Neural cell (in vitro differentiated cells): ENCODE measurements around the gene GAMT. TPM values are rescaled to one million over a fixed set of nuclear protein-coding genes. Genes with fewer than 3 reads are reported as not detected.

Experiments
- H2AFZ ChIP-seq: fragments of 200-600, 300-800 bp; sonication (generic), shearing (Covaris generic); 2 replicates; pipeline ENCODE4 v1.6.0; 2014; ENCODE audit warnings: low read depth, mild to moderate bottlenecking, antibody characterized with exemption, low read length, moderate library complexity
- H3F3A ChIP-seq: fragments of 200-600 bp; shearing (Covaris generic); 2 replicates; pipeline ENCODE4 v1.6.1; 2016; ENCODE audit warnings: mild to moderate bottlenecking, moderate library complexity, mixed read lengths, antibody characterized with exemption, low read length; ENCODE audit not compliant: insufficient read depth, poor library complexity, severe bottlenecking
- H3K27ac ChIP-seq: fragments of 200-600, 300-800 bp; sonication (generic), shearing (Covaris generic); 2 replicates; pipeline ENCODE4 v1.5.1; 2014; ENCODE audit warnings: mild to moderate bottlenecking, low read length, moderate library complexity
- H3K27me3 ChIP-seq: fragments of 300-800, 200-600 bp; sonication (generic), shearing (Covaris generic); 2 replicates; pipeline ENCODE4 v1.6.0; 2014; ENCODE audit warnings: mild to moderate bottlenecking, low read depth, low read length, moderate library complexity; ENCODE audit not compliant: insufficient read depth
- H3K36me3 ChIP-seq: fragments of 300-800, 200-600 bp; sonication (generic), shearing (Covaris generic); 2 replicates; pipeline ENCODE4 v1.5.1; 2014; ENCODE audit warnings: mild to moderate bottlenecking, antibody characterized with exemption, low read length, moderate library complexity; ENCODE audit not compliant: insufficient read depth
- H3K4me2 ChIP-seq: fragments of 300-800, 200-600 bp; sonication (generic), shearing (Covaris generic); 2 replicates; pipeline ENCODE4 v1.6.0; 2014; ENCODE audit warnings: mild to moderate bottlenecking, low read length
- H3K4me3 ChIP-seq: fragments of 300-800, 200-600 bp; sonication (generic), shearing (Covaris generic); 2 replicates; pipeline ENCODE4 v1.5.1; 2014; ENCODE audit warnings: mild to moderate bottlenecking, low read length, moderate library complexity
- H3K79me2 ChIP-seq: fragments of 200-600 bp; shearing (Covaris generic); replicated peaks from 2 replicates; pipeline ENCODE4 v1.6.0; 2014; ENCODE audit warnings: mild to moderate bottlenecking, low read length, moderate library complexity; ENCODE audit not compliant: insufficient read depth
- H3K9ac ChIP-seq: fragments of 300-800, 200-600 bp; sonication (generic), shearing (Covaris generic); 2 replicates; pipeline ENCODE4 v1.6.1; 2016; ENCODE audit warnings: mild to moderate bottlenecking, low read length, mixed read lengths
- H3K9me2 ChIP-seq: fragments of 200-600 bp; shearing (Covaris generic); 2 replicates; pipeline ENCODE4 v1.6.1; 2016; ENCODE audit warnings: mild to moderate bottlenecking, low read length, mixed read lengths; ENCODE audit not compliant: insufficient read depth
- H3K9me3 ChIP-seq: fragments of 200-600, 300-800 bp; sonication (generic), shearing (Covaris generic); 2 replicates; pipeline ENCODE4 v1.6.1; 2016; ENCODE audit warnings: mild to moderate bottlenecking, mixed run types, low read length, moderate library complexity, mixed read lengths
- H4K20me1 ChIP-seq: fragments of 200-600 bp; shearing (Covaris generic); 2 replicates; pipeline ENCODE4 v1.6.1; 2016; ENCODE audit warnings: mild to moderate bottlenecking, mixed run types; ENCODE audit not compliant: insufficient read depth
- EP300 ChIP-seq: fragments of 450-650 bp; conservative IDR thresholded peaks from 2 replicates; pipeline ENCODE4 v1.6.1; 2014; ENCODE audit warnings: antibody characterized with exemption, mild to moderate bottlenecking, moderate library complexity; ENCODE audit not compliant: poor library complexity, severe bottlenecking
- EZH2 ChIP-seq: fragments of 200-600, 300-800 bp; shearing (Covaris generic), sonication (generic); IDR thresholded peaks from 2 replicates; pipeline ENCODE4 v1.6.1; 2014; ENCODE audit warnings: antibody characterized with exemption, low read length, borderline replicate concordance, mild to moderate bottlenecking; ENCODE audit not compliant: insufficient read depth, poor library complexity, severe bottlenecking
- MXI1 ChIP-seq: fragments of 450-650 bp; conservative IDR thresholded peaks from 2 replicates; pipeline ENCODE4 v1.6.1; 2014; ENCODE audit warnings: antibody characterized with exemption, mild to moderate bottlenecking; ENCODE audit not compliant: poor library complexity, severe bottlenecking
- POLR2AphosphoS5 ChIP-seq: IDR thresholded peaks from 2 replicates; pipeline ENCODE4 v1.6.1; 2012
- RAD21 ChIP-seq: fragments of 450-650 bp; conservative IDR thresholded peaks from 2 replicates; pipeline ENCODE4 v1.6.1; 2014; ENCODE audit warnings: antibody characterized with exemption, mild to moderate bottlenecking, moderate library complexity
- REST ChIP-seq: IDR thresholded peaks from 2 replicates; pipeline ENCODE4 v1.6.1; 2012; ENCODE audit warnings: borderline replicate concordance
- SMC3 ChIP-seq: fragments of 450-650 bp; conservative IDR thresholded peaks from 2 replicates; pipeline ENCODE4 v1.6.1; 2014; ENCODE audit warnings: antibody characterized with exemption, mild to moderate bottlenecking, moderate library complexity; ENCODE audit not compliant: poor library complexity
- TAF1 ChIP-seq: IDR thresholded peaks from 2 replicates; pipeline ENCODE4 v1.6.1; 2012; ENCODE audit warnings: low read depth
- polyA plus RNA-seq: library from polyadenylated mRNA; depleted of rRNA; stranded (reverse); fragments of >200 nt; gene quantifications from 2 replicates; pipeline ENCODE4 v1.2.3, GENCODE V29; 2014
- TF ChIP-seq, protein P1 (sequence below): fragments of 450-650 bp; IDR thresholded peaks from 2 replicates; pipeline ENCODE4 v1.5.1; 2014; ENCODE audit warnings: antibody characterized with exemption, mild to moderate bottlenecking, moderate library complexity; ENCODE audit not compliant: poor library complexity, severe bottlenecking

The GAMT gene
- polyA plus RNA-seq, 1 donor from 2014 or later = 32.5 TPM

DNA sequence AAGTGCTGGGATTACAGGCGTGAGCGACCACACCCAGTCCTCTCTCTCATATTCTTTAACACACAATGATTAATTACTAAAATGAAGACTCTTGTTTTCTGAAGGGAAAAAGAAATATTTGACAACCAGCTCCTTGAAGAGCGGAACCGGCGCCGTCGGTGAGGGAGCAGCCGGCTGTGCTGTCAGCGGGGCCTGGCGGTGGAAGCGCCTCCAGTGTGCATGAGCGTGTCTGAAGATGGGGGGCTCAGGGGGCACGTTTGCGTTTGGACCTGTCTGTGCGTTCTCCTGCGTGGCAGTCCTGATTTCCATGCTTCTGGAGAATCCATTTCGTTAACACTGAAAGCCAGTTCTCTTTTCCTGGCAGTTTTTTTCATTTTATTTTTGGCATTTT is 24.9 kb downstream of the GAMT start:
- TF ChIP-seq TAF1 = no peak
- TF ChIP-seq EZH2 = no peak
- TF ChIP-seq EP300 = no peak
- TF ChIP-seq SMC3 = no peak
- no peak for TF ChIP-seq POLR2AphosphoS5
- no peak for TF ChIP-seq RAD21
- TF ChIP-seq, protein P1, sequence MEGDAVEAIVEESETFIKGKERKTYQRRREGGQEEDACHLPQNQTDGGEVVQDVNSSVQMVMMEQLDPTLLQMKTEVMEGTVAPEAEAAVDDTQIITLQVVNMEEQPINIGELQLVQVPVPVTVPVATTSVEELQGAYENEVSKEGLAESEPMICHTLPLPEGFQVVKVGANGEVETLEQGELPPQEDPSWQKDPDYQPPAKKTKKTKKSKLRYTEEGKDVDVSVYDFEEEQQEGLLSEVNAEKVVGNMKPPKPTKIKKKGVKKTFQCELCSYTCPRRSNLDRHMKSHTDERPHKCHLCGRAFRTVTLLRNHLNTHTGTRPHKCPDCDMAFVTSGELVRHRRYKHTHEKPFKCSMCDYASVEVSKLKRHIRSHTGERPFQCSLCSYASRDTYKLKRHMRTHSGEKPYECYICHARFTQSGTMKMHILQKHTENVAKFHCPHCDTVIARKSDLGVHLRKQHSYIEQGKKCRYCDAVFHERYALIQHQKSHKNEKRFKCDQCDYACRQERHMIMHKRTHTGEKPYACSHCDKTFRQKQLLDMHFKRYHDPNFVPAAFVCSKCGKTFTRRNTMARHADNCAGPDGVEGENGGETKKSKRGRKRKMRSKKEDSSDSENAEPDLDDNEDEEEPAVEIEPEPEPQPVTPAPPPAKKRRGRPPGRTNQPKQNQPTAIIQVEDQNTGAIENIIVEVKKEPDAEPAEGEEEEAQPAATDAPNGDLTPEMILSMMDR = no peak
- TF ChIP-seq MXI1 = no peak
- TF ChIP-seq REST = no peak
- Histone ChIP-seq H3K9me2 (no peaks in the 10 kb centered on the region), H3K4me3 (no peak overlapping the region), H2AFZ (no peak overlapping the region), H3K79me2 (no peaks in the 10 kb centered on the region), H3K27me3 (no peaks in the 10 kb centered on the region), H3K9me3 (no peaks in the 10 kb centered on the region), H3K9ac (no peak overlapping the region), H3F3A (no peaks in the 10 kb centered on the region), H3K27ac (no peak overlapping the region), H3K36me3 (no peaks in the 10 kb centered on the region), H3K4me2 (no peak overlapping the region), H4K20me1 (no peaks in the 10 kb centered on the region)

GRCh38 chr19:1374250-1374577 is 27.1 kb downstream of the GAMT start:
- Histone ChIP-seq H3K27ac (no peak overlapping the region), H3K4me3 (no peak overlapping the region), H3K36me3 (no peaks in the 10 kb centered on the region), H3K27me3 (no peaks in the 10 kb centered on the region), H2AFZ (no peak overlapping the region), H3F3A (no peaks in the 10 kb centered on the region), H3K9ac (no peak overlapping the region), H3K9me3 (no peaks in the 10 kb centered on the region), H4K20me1 (no peaks in the 10 kb centered on the region), H3K79me2 (no peaks in the 10 kb centered on the region), H3K4me2 (no peak overlapping the region), H3K9me2 (no peaks in the 10 kb centered on the region)
- TF ChIP-seq EP300 (no peak), TAF1 (no peak), RAD21 (no peak), SMC3 (no peak), POLR2AphosphoS5 (no peak), REST (no peak), MXI1 (no peak), EZH2 (no peak)
- TF ChIP-seq, protein P1 = no peak
